ENCODE measurements around the gene SCUBE3.

The SCUBE3 gene

DNA sequence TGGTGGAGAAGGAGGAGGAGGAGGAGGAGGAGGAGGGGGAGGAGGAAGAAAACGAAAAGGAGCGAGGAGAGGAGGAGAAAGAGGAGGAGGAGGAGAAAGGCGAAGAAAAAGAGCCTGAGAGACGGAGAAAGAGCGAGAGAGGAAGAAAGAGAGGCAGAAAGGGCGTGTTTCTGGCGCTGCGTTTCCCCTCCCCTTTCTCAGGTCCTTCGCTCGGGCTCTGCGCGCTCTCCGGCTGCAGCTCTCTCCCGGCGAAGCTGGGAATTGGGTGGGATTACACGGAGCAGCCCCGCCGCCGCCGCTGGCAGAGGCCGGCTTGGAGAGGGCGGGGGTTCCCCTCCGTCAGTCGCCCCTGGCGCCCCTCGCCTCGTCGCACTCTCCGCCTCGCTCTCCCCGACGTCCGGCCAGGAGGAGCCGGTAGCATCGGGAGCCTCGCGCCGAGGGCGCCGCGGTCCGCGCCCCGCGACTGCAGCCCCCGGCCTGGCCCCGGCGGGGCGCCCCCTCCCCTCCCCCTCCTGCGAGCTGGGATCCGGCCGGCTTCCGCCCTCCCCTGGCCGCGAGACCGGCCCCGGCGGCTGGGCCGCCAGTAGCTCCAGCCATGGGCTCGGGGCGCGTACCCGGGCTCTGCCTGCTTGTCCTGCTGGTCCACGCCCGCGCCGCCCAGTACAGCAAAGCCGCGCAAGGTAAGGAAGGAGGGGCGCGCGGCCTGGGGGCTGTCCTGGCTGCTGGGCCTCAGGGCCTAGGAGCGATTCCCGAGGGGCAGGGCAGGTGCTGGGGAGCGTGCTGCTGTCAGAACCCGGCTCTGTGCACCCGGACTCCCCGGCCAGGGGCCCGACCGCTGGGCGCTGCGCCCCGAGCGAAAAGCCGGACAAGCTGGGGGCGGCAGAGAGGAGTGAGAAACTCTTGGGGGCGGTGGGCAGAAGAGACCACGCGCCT is at the start of gene SCUBE3:
SCUBE3 (plus strand) TSS at position 133 of the 933 bp plus-strand sequence; CDS start at position 596, 463 bp downstream.
- no peak for DNase-seq

DNA sequence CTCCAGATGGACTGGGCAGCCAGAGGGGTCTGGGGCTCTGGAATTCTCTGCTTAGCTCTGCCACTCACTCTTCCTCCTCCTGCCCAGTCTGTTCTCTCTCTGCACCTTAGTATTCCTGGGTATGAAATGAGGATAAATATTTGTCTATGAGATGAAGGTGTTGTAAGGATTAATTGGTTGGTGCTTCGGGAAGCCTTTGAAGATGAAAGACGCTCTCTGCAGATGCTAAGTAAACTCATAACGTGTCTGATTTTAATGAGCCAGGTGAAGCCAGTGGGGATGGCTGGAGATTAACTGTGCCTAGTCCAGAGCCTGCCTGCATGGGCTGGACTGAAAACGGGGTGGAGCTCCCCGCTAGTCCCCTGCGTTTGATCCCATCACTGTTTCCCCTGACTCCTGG is 49.5 kb upstream of the SCUBE3 start:
- no peak for DNase-seq

DNA sequence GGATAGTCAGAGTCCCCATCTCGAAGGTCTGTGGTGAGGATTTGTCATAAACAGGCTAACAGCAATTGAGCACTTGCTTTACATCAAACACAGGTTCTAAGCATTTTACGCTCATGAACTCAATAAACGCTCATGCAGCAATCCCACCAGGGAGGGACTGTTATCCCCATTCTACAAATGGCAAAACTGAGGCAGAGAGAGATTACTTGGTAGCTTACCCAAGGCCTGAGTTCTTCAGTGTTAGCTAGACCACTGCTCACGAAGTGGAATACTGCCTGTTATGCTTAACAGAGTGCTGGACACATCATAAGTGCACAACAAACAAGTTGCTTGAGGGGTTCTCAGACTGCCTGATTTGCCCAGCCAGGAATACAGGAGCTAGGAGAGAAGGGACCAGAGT is 48.9 kb upstream of the SCUBE3 start:
- DNase-seq = no peak

DNA sequence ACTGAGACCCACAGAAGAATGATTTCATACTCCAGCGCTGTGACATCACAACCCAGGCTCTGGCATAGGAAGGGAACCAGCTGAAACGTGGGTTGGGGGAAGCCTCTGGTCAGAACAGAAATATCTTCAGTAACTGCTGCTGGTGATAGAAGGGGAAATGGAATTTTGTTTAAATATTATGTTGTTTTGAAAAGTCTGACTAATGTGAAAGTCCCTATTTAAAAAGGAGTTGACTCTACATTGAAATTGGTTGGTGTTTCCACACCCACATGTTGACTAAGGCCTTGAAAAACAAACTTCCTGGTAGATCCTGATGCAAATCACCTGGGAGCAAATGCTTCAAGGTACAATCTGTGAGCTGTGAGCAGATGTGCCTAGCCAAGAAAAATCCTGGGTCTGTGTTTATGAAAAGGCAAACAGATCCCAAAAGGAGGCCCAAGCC is 48.1 kb upstream of the SCUBE3 start:
- no peak for DNase-seq

DNA sequence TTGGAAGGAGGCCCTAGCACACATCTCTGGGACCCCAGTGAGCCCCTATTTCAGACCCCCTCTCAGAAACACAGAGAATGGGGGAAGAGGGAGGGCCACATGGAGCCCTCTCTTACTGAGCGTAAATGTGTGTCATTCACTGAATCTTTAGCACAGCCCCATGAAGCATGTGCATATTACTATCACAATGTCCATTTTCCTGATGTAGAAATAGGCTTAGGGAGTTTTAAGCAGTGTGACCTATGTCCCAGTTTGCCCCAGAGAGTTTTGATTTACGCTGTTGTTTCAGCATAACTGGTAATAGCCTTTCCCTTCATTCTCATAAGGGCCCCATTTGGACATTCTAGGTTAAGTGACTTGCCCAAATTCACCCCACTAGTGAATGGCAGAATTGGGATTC is 47.6 kb upstream of the SCUBE3 start:
- no peak for DNase-seq

DNA sequence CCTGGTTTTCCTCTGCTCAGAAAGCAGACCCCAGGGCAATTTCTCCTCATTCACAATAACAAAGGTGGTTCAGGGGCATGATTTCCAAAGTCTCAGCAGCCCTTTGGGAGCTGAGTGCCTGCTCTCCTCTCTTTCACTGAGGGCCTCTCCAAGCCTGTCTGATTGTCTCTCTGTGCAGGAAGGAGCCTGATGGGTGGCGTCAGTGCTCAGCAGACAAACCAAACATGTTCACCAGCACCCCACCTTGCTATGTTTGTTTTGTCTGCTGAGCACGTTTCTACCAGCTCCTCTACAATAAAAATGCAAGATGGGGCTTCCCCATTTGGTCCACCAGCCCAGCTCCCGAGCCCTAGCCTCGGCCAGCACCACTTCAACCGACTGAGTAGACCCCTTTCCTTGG is 47.2 kb upstream of the SCUBE3 start:
- no peak for DNase-seq

DNA sequence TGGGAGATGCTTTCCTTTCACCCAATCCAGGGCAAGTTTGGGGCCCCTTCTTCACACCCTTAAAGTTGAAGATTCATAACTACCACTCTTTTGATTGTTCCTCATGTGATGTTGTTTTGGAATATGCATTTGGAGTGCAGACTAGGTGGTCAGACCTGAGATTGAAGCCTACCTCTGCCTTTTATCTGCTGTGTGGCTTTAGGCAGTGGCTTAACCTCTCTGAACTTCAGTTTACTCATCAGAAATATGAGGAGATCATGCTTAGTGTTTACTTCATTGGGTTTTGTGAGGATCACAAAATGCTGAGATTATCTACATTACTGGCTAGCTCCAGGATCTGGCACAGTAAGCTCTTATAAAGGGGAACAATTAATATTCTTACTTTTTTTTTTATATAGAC is 46.3 kb upstream of the SCUBE3 start:
- no peak for DNase-seq

DNA sequence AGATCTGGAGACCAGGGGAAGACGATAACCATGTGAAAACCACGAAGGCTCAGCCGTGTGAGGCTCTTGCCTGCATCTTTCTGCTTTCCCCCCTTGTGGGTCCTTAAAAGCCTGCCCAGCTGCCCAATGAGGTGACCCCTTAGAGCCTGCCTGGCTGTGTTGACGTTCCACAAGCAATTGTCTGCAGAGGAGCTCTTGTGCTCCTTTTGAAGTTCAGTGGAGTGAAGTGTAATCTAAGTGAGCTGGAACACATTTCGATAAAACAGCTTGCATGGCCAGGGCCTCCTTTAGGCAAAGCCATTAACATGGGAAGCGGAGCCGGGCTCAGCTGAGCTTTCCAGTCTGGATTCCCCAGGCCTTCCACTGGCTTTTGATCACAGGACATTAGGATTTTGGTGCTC is 45.3 kb upstream of the SCUBE3 start:
- DNase-seq = no peak

DNA sequence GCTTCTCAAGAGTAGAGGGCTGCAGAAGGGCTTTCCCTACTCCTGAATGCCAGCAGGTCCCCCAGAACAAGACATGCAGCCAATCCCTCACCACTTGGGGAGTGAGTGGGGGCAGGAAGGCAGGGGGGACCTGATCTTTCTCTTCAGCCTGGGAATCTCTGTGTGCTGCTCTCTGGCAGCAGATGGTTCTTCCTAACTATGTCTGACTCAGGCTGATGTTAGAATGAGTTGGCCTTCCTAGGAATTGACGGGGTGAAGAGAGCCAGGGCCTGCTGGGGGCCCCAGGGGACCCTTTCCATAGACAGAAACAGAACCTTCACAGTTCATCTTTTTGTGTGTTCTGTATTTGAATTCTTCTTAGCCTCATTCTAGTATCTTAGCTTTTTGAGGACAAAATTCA is 43.6 kb upstream of the SCUBE3 start:
- no peak for DNase-seq

DNA sequence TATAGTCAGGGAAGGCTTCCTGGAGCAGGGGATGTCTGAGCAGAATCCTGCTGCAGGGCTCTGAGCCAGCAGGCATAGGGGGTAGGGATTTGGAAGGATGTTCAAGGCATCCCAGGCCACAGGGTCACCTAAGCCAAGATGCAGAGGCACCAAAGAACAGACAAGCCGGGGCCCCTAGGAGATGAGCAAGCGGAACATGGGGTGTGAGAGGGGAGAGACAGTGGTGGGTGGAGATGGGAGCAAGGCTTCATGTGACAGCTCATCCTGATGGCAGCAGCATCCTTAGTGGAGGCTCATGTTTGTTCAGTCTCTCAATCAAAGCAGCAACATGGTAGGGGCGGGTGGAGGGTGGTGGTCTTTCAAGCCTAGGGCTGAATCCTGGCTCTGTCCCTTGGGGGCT is 42.9 kb upstream of the SCUBE3 start:
- DNase-seq = no peak

DNA sequence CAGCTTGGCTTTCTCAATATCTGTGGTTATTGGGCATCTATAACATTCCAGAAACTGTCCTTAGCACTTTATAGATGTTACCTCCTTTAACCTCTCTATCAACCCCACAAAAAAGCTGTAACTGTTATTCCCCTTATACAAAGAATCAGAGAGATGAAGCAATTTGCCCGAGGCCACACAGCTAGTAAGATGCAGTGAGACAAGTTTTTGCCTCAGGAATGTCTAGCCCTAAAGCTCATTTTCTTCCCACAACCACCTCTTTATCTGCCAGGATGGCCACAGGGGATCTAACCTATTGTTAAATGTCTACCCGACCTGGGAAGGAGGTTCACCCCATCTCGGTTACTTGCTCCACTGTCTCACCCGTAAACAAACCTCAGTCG is 40.7 kb upstream of the SCUBE3 start:
- no peak for DNase-seq

DNA sequence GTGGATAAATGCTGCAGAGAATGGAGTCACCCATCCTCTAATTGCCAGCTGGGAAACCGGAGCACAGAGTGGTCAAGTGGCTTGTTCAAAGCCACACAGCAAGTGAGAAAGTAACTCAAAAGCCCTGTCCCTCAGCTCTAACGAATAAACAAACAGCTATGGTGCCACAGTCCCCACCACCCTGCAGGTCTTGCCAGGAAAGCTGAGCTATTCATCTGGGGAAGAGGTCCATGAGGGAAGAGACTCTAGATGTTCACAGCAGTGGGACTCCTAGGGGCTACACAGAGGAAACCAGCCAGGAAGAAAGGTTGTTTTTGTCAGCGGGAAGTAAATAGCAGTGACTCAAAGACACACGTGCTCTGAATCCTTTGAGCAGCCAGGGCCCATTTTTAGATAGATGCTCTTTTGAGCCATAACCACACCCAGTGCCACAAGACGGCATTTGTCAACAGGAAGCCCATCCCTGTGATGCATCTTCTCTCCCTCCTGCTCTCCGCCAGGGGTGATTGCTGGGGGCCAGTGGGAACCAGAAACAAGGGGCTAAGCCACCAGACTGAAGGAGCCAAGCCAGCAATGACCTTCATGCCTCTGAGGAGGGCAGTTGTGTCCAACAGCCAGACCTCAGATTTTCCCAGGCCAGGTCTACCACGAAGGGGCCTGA is 40.2 kb upstream of the SCUBE3 start:
- DNase-seq = peak; percentile 15

DNA sequence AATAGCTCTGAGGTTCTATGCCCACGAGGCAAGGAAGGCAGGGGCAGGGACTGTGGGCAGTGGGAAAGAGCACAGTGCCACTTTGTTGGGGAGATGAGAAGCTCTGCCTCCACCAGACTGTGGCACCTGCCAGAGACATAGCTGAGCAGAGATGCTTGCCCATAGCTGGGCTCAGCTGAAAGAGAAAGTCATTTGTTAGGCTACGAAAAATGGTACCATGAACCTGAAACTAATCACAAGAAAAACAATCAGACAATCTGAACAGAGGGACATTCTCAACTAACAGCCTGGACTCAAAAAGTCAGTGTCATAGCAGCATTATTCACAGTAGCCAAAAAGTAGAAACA is 39.7 kb upstream of the SCUBE3 start:
- DNase-seq = no peak

DNA sequence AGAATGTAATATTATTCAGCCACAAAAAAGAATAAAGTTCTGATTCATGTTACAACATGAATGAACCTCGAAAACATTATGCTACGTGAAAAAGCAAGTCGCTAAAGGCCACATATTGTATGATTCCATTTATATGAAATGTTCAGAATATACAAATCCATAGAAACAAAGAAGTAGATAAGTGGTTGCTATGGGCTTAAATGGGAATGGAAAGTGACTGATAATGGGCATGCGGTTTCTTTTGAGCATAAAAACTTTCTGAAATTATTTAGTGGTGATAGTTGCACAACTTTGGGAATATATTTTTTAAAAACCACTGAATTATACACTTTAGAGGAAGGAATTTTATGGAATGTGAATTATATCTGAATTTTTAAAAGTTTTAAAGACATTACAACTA is 39.3 kb upstream of the SCUBE3 start:
- no peak for DNase-seq

DNA sequence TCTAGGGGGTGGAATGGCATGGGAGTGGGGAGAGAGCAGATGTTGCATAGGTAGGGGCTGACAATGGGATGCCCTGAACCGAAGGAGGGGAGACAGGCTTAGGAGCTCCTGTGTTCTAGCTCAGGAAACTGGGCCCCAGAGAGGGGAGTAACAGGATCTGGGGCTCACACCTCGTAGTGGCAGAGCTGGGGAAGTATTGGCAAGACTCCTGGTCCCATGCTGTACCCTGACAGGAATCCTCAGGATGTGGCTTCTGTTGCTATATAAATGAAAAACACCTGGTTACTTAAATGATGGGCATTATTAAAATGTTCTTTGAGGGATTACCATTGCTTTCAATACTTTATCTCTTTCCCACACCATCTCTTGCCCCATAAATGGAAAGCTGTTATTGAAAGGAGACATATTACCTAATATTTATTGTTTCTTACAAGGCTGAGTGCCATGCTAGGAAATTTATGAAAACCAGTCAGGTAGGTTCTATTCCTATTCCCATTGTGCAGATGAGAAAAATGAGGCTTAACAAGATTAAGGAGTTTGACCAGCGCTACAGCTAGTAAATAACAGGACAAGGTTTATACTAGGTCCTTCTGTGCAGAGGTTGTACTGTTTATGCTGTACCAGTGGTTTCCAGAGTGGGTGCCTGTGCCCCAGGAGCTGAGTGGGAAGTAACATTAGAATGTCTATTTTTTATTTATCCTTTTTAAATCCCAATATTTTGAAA is 37.3 kb upstream of the SCUBE3 start:
- no peak for DNase-seq

DNA sequence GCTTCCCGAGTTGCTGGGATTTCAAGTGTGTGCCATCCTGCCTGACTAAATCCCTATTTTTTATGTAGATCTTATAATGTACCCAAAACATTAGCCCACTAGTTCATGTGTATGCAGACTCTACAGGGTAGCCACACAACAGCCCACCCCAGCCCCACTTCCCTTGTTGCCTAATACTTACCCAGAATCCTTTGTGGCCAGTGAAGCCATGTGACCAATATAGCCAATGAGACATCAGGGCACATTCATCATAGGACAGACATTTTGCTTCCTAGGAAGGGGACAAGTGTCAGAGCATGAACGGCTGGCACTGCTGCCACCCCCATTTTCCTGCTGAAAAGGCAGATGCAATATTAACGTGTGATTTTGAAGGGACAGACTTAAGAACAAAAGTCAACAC is 36.6 kb upstream of the SCUBE3 start:
- DNase-seq = no peak

DNA sequence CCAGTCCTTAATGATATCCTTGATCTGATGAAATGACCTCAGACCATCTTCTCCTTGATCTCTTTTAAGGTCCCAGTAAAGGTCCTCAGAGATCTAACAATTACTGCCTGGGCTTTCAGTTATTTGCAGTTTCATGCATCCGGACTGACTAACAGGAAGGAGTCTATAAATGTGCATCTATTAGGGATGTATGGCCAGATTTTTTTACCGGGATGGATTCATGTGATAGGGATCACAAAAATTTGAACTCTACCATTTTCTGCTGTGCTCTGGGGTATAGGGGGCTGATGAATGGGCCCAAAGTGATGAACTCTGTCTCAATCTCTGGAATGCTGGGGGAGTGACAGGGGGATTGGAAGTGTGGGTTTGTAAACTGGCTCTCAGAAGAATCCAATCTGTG is 36.2 kb upstream of the SCUBE3 start:
- no peak for DNase-seq

DNA sequence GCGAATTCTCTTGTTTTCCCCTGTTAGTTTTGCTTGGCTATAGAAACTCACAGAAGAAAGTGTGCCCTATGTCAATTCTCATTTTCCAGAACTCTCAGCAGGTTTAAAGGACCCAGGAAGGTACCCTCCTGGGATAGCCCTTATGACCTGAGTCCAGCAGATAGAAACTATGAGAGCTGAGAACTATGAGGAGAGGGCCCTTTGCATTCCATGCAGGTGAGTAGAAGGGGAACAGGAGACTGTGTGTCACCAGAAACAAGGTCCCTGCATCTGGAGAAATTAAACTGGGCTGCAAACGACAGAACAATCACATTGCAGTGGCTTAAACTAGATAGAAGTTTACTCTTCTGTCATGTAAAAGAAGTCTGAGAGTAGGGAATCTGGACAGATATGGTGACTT is 35.7 kb upstream of the SCUBE3 start:
- DNase-seq = no peak

DNA sequence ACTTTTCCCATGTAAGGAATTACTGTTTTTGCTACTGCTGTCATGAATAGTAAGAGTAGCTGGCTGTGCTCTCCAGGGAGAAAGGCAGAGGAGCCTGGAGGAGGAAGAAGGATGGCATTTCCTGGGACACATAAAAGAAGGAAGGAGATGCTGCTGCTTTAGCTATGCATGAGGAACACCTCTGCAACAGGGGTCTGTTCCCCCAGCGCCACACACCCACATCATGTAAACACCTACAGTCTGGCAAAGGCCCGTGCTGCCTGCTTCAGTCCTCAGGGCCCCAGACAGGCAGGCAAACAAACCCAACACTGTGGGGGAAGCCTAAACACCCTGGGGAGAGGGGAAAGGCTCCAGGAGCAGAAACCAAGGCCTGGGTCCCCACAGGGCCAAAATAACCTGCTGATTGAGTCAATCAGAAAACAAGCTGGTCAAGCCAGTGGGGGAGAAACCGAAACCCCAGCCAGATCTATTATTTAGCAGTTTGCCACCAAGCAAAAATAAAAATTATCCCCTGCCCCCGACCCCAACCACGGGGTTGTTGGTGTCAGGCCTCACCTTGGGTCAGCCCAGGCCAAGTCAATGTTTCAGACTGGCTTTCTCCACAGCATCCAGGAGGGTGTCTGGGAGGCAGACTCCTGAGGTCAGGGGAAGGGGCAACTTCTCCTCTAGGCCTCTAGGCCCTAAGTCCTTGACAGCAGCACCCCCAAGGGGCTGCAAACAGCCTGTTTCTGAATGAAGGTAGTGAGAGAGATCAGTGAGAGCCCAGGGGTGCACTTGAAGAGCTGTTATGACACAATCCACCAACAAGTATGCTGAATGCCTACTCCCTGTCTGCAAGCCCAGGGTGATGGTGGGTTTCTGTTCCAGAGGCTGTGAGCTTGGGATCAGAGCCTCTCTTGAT is 34.6 kb upstream of the SCUBE3 start:
- no peak for DNase-seq

DNA sequence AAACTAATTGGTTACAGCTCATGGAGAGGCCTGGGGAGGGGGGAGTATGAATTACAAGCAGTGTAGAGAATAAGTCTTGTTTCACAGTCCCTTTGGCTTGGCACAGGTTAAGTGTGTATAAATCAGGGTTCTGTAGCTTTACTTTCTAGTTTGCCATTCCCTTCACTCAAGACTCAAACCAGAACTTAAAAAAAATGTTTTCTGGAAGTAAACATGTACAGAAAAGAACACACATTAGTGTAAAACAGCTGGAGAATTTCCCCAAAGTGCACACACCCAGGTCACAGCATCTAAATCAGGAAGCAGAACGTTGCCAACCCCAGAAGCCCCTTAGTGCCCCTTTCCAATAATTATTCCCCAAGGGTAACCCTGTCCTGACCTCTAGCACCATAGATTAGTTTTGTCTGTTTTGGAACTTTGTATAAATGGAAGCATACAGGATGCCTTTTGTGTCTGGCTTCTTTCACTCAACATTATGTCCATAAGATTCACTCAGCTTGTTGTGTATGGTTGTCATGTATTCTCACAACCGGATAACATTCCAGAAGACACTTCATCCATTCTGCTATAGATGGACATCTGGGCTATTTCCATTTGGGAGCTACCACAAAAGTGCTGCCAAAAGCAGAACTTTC is 33.7 kb upstream of the SCUBE3 start:
- no peak for DNase-seq

DNA sequence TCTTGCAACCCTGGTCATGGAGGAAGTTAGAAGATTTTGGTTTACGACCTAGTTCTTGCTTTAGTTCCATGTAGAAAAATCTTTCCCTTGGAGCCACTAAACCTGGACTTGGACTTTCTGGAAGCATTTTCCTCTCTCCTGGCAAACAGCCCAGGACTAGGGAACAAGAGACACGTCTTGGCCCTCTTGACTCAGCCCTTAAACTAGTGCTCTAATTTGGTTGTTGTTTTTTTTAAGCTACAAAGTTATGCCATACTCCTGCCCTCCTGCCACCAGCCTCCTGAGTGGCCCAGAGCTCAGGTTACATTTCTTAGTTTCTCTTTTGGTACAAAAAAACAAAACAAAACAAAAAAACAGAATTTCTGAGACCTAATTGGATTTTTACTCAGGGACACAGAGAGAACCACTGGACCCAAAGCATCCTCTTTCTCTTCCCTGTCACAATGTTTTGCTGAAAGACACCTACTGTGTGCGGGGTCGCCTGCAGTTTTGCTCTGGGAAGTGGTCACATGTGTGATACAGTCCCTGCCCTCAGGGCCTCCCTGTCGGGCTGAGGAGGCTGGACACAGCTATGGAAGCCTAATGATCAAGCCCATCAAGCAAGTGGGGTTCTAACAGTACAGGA is 32.3 kb upstream of the SCUBE3 start:
- no peak for DNase-seq
